Measurements from ENCODE around the gene AFF3. TPM values are rescaled to one million over a fixed set of nuclear protein-coding genes. Genes with fewer than 3 reads are reported as not detected.
A peak's percentile ranks its signal among the peaks of the same experiment; 100 is the strongest.

The AFF3 gene
- polyA plus RNA-seq, 1 donor = 3.9 TPM

- DNase-seq = no peak
Observed at GRCh38 chr2:100041946-100042345, 100.4 kb downstream of the AFF3 start.

- DNase-seq = no peak
Observed at GRCh38 chr2:100041385-100041784, 101.0 kb downstream of the AFF3 start.

- DNase-seq = no peak
Observed at GRCh38 chr2:100040906-100041305, 101.5 kb downstream of the AFF3 start.

GRCh38 chr2:100039291-100039980, 103.0 kb downstream of the AFF3 start:
- no peak for DNase-seq

- DNase-seq = no peak
Observed at GRCh38 chr2:100038011-100038410, 104.4 kb downstream of the AFF3 start.

GRCh38 chr2:100036793-100037192, 105.6 kb downstream of the AFF3 start:
- no peak for DNase-seq

- DNase-seq = no peak
Observed at GRCh38 chr2:100036026-100036425, 106.4 kb downstream of the AFF3 start.

GRCh38 chr2:100034431-100034830, 108.0 kb downstream of the AFF3 start:
- DNase-seq = no peak

GRCh38 chr2:100033976-100034375, 108.4 kb downstream of the AFF3 start:
- DNase-seq = no peak

GRCh38 chr2:100031604-100032003, 110.8 kb downstream of the AFF3 start:
- no peak for DNase-seq

- no peak for DNase-seq
Observed at GRCh38 chr2:100029460-100029859, 112.9 kb downstream of the AFF3 start.

- no peak for DNase-seq
Observed at GRCh38 chr2:100021791-100022340, 120.5 kb downstream of the AFF3 start.

GRCh38 chr2:100019499-100019898, 122.9 kb downstream of the AFF3 start:
- no peak for DNase-seq

- DNase-seq = no peak
Observed at GRCh38 chr2:100018341-100019193, 123.8 kb downstream of the AFF3 start.

GRCh38 chr2:100017633-100018032, 124.8 kb downstream of the AFF3 start:
- no peak for DNase-seq

- DNase-seq = no peak
Observed at GRCh38 chr2:100016756-100017155, 125.6 kb downstream of the AFF3 start.

- no peak for DNase-seq
Observed at GRCh38 chr2:100015849-100016248, 126.5 kb downstream of the AFF3 start.

- DNase-seq = peak; percentile 25
Observed at GRCh38 chr2:100013892-100014677, 128.3 kb downstream of the AFF3 start.

- no peak for DNase-seq
Observed at GRCh38 chr2:100012561-100012960, 129.8 kb downstream of the AFF3 start.

GRCh38 chr2:100011272-100011731, 131.1 kb downstream of the AFF3 start:
- DNase-seq = no peak

GRCh38 chr2:100010606-100011005, 131.8 kb downstream of the AFF3 start:
- DNase-seq = no peak

- no peak for DNase-seq
Observed at GRCh38 chr2:100009743-100010142, 132.6 kb downstream of the AFF3 start.

- no peak for DNase-seq
Observed at GRCh38 chr2:100008956-100009355, 133.4 kb downstream of the AFF3 start.

All from hindlimb muscle (tissue), 1 donor.